ENCODE data around the gene DAD1.

DNA sequence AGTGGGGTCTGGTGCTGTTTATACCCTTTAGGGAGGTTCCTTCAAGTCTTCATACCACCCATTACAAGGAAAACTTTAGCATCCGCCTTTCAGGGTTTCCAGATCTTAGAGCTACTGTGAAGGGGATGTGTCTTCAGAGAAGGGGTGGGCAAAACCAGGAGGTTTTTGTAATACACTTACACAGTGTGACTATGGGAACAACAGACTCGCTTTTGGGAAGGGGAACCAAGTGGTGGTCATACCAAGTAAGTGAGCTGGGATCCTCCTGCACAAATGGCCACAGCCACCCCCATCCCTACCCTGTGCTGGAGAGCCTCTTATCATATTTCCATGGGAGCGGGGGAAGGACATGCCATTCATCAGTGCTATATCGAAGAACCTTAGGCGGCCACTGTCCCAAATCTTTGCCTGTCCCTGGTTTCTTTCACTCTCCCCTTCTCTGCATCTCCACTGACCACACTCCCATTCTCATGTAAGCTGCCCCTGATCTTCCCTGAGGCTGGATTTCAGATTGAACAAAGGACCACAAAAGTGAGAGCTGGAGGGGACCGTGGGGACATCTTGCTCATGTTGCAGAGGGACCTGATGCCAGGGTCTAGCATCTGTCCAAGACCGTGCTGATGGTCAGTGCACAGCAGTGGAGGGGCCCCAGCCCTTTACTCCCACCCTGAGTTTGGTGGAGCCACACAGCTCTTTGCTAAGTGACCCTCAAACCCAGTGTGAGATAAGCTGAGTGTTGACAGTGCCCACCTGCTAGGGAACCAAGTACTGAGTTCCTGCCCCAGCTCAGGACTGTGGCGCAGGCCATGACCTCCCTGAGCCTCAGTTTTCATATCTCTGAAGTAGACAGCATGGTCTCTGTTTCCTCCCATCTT lies 51.4 kb downstream of the DAD1 start:
- TF ChIP-seq, protein P1, sequence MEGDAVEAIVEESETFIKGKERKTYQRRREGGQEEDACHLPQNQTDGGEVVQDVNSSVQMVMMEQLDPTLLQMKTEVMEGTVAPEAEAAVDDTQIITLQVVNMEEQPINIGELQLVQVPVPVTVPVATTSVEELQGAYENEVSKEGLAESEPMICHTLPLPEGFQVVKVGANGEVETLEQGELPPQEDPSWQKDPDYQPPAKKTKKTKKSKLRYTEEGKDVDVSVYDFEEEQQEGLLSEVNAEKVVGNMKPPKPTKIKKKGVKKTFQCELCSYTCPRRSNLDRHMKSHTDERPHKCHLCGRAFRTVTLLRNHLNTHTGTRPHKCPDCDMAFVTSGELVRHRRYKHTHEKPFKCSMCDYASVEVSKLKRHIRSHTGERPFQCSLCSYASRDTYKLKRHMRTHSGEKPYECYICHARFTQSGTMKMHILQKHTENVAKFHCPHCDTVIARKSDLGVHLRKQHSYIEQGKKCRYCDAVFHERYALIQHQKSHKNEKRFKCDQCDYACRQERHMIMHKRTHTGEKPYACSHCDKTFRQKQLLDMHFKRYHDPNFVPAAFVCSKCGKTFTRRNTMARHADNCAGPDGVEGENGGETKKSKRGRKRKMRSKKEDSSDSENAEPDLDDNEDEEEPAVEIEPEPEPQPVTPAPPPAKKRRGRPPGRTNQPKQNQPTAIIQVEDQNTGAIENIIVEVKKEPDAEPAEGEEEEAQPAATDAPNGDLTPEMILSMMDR (IDR thresholded peaks at IDR 0.05), result no peak
- TF ChIP-seq POLR2A (IDR thresholded peaks at IDR 0.05), result no peak

Measured in transverse colon (tissue), 3 donors.